GM12864 (cell line): ENCODE data around the gene FSTL5.

Source experiments
- DNase-seq: peaks from one replicate; pipeline ENCODE4 v3.0.0-alpha.2; 2011; ENCODE audit warnings: low read depth
- H3K4me3 ChIP-seq: 2 replicates; pipeline ENCODE4 v1.5.1; 2011; ENCODE audit warnings: mild to moderate bottlenecking, low read depth, low read length, control low read depth
- TF ChIP-seq, protein P1 (sequence below): IDR thresholded peaks from 2 replicates; pipeline ENCODE4 v1.5.1; 2011; ENCODE audit warnings: low read depth, mild to moderate bottlenecking, moderate library complexity, low read length, control low read depth, inconsistent platforms; ENCODE audit errors: missing control alignments

The FSTL5 gene

DNA sequence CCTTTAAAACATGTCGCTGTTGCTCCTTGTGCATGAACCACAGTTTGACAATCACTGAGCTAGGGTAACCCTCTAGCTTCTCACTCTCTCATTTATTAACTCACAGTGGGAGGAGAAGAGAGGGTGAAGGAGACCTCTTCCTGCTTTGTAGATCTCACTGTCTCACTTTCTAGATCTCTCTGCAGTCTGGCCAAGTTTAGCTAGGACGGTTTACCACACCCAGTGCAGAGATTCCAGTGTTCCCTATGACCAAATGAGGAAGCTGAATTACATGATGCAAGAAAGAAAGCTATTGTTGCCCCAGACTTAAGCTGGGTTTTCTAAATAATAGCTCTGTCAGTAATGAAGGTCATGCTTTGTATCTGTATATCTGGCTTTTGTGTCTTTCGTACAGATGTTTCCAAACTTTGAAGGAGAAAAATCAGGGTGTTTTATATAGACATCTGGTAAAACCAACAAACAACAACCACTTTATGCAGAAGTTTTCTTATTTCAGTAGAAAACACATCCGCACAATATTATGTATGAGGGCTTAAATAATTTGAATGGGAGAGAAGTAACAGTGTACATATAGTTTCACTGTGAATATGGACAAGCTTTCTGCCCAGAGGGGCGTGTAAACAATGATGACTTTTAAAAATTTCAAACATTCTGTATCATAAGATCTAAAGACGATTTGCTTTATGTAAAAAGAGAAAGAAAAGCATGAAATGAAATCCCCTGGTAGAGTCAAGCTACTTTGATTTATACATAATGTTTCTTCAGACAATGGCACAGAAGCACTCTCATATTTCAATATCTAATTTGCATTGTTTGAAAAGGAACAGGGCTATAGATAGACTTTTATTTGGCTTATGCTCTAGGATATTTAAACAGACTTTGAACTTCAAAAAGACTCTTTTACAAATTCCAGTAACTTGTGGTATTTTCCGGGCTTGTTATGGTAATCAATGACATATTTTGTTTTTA lies 582.3 kb downstream of the FSTL5 start:
- no peak overlapping the region for H3K4me3 ChIP-seq
- TF ChIP-seq, protein P1, sequence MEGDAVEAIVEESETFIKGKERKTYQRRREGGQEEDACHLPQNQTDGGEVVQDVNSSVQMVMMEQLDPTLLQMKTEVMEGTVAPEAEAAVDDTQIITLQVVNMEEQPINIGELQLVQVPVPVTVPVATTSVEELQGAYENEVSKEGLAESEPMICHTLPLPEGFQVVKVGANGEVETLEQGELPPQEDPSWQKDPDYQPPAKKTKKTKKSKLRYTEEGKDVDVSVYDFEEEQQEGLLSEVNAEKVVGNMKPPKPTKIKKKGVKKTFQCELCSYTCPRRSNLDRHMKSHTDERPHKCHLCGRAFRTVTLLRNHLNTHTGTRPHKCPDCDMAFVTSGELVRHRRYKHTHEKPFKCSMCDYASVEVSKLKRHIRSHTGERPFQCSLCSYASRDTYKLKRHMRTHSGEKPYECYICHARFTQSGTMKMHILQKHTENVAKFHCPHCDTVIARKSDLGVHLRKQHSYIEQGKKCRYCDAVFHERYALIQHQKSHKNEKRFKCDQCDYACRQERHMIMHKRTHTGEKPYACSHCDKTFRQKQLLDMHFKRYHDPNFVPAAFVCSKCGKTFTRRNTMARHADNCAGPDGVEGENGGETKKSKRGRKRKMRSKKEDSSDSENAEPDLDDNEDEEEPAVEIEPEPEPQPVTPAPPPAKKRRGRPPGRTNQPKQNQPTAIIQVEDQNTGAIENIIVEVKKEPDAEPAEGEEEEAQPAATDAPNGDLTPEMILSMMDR: no peak
- DNase-seq: no peak

DNA sequence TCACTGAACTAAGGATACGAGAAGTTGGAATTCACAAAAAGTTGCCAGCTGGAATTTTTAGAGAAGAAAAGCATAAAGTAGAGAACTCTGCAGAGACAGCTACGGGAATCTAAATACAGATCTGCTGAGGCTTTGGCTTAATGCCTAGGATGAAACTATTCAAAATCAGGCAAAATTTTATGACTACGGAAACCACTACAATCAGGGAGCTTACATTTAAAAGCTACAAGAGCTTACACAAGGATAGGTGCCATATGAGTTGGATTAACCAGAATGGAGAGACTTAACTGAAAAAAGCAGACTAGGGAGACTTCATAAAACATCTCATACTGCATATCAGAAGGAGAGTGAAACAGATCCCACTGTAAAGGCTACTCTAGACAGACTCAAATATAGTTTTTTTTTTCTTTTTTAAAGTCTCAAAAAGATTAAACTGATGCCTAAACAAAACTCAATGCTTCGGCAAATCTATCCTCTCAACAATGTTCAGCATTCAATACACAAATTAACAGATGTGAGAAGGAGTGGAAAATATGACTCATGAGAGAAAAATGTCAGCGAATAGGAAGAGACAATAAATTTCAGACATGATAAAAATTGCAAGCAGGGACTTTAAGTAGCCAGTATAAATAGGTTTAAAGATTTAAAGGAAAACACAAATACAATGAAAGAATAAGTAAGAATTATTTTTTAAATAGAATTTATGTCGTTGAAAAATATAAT lies 586.1 kb downstream of the FSTL5 start:
- H3K4me3 ChIP-seq: no peak overlapping the region
- DNase-seq: no peak
- TF ChIP-seq, protein P1: no peak

DNA sequence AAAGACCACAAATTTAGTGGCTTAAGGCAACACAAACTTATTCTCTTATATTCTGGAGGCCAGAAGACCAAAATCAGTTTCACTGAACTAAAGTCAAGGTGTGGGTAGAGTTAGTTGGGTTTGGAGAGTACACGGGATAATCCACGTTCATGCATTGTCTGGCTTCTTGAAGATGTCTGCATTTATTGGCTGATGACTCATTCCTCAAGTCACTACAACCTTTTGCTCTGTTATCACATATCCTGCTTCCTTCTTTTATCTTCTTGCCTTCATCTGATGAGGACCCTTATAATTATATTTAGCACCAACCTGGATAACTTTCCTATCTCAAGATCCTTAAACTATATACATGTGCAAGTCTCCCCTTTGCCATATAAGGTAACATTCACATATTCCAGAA lies 590.0 kb downstream of the FSTL5 start:
- TF ChIP-seq, protein P1: no peak
- no peak overlapping the region for H3K4me3 ChIP-seq
- DNase-seq: no peak

DNA sequence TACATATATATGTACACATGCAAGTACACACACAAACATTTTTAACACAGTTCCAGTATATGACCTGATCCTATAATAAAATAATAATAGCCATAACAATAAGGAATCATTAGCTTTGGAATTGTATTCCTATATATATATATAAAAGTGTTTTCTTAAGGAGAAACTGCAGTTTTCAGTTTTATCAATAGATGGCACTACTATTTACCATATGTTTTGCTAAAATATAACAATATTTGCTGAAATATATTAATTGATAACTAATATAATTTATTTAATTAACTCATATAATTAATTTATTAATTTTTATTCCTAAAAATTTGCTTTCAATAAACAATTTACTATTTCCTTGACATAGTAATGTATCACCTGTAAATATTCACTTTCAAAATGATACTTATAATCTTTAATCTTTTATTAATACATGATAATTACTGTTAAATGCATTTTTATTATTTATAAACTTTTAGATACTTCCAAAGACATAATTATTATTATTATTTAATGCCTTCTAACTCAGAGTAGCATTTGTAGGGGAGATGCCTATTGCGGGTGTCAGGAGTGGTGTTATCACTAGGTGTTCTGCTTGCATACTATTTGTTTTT lies 599.5 kb downstream of the FSTL5 start:
- TF ChIP-seq, protein P1: no peak
- DNase-seq: no peak
- no peak overlapping the region for H3K4me3 ChIP-seq

DNA sequence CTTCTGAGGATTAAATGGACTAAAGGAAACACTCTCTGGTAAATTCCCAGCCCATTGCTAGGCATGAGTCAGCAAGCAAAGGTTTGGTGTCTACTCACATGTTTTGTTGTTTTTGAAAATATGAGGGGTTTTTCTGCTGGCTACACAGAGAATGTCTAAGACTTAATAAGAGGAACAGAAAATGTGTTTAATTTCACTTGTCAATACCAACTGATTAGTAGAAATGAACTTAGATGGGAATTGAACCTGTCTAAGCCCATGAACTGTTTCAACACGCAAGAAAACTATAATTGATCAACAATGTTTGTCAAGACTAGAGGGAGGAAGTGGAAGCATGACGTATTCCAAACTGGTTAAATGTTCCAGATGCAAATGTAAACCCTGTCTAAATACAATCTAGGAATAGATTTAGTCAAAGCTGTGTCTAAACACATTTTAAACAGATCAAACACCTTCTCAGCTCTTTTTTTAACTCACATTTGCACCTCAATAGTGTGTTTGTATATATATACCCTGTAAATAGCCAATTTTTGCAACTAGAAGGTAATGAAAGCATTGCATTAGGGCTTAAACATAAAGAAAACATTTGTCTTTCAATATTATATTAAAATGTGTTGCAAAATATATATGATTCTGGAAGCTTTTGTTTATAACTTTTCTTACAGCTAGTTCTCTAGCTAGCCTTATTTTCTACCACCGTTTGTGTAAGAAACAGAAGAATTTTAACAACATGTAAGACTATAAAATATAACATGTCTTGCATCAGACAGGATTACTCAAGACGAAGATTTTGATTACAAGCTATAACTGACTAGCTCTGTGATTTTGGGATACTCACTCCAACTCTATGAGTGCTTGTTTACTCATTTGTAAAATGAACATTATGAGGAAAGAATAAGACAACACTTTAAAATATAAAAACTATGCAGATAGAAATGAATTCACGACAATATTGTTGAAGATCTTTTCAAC lies 607.8 kb downstream of the FSTL5 start:
- peak; percentile 30 for DNase-seq
- TF ChIP-seq, protein P1: no peak

More for the DNA sequence above, 607.8 kb downstream of the FSTL5 start:
- H3K4me3 ChIP-seq: no peak overlapping the region
